GM18507 (cell line): ENCODE data around the gene LRCH1.

Experiments used
- DNase-seq: peaks from one replicate; pipeline ENCODE4 v3.0.0; 2011; ENCODE audit warnings: low read depth; ENCODE audit not compliant: insufficient read length; ENCODE audit errors: extremely low spot score
- FAIRE-seq: peaks from 2 replicates; lab custom pipeline; 2011; peaks lifted over from hg19 to GRCh38; lab: Jason Lieb, UNC

LRCH1 gene

GRCh38 chr13:46654951-46655350, 102.0 kb downstream of the LRCH1 start:
- DNase-seq (no peak), FAIRE-seq (no peak)

GRCh38 chr13:46655377-46656180, 102.6 kb downstream of the LRCH1 start:
- DNase-seq, result no peak
- peak; percentile 18 for FAIRE-seq

GRCh38 chr13:46656786-46657185, 103.8 kb downstream of the LRCH1 start:
- FAIRE-seq, result peak; percentile 82
- no peak for DNase-seq

GRCh38 chr13:46659413-46660065, 106.6 kb downstream of the LRCH1 start:
- DNase-seq (no peak), FAIRE-seq (no peak)

- FAIRE-seq (no peak), DNase-seq (no peak)
Measured at GRCh38 chr13:46660416-46660815, 107.4 kb downstream of the LRCH1 start.

- DNase-seq (no peak), FAIRE-seq (no peak)
Measured at GRCh38 chr13:46660857-46661256, 107.9 kb downstream of the LRCH1 start.

- DNase-seq (no peak), FAIRE-seq (peak; percentile 91)
Measured at GRCh38 chr13:46662690-46663089, 109.7 kb downstream of the LRCH1 start.

- peak; percentile 61 for FAIRE-seq
- DNase-seq, result no peak
Measured at GRCh38 chr13:46663206-46664037, 110.5 kb downstream of the LRCH1 start.

- no peak for FAIRE-seq
- DNase-seq, result no peak
Measured at GRCh38 chr13:46664195-46664594, 111.2 kb downstream of the LRCH1 start.

GRCh38 chr13:46665248-46665632, 112.3 kb downstream of the LRCH1 start:
- FAIRE-seq (no peak), DNase-seq (no peak)

- FAIRE-seq (peak; percentile 86), DNase-seq (no peak)
Measured at GRCh38 chr13:46665633-46666482, 112.9 kb downstream of the LRCH1 start.

GRCh38 chr13:46666727-46667456, 113.9 kb downstream of the LRCH1 start:
- DNase-seq (no peak), FAIRE-seq (peak; percentile 56)

- FAIRE-seq, result peak; percentile 94
- DNase-seq, result no peak
Measured at GRCh38 chr13:46667687-46668281, 114.8 kb downstream of the LRCH1 start.

GRCh38 chr13:46668302-46668720, 115.3 kb downstream of the LRCH1 start:
- no peak for DNase-seq
- no peak for FAIRE-seq

GRCh38 chr13:46668931-46669525, 116.1 kb downstream of the LRCH1 start:
- no peak for DNase-seq
- FAIRE-seq, result peak; percentile 31

GRCh38 chr13:46672338-46673090, 119.5 kb downstream of the LRCH1 start:
- FAIRE-seq (no peak), DNase-seq (no peak)

GRCh38 chr13:46675016-46675415, 122.0 kb downstream of the LRCH1 start:
- FAIRE-seq, result no peak
- no peak for DNase-seq
